ENCODE measurements around the gene CDK17. TPM values are rescaled to one million over a fixed set of nuclear protein-coding genes. Genes with fewer than 3 reads are reported as not detected.

The CDK17 gene
- total and polyA plus RNA-seq, 2 of the 8 experiments (the other 6 are each of a cell fraction or from before 2014, with no cell fraction given), result 5.8 to 20.0 TPM

DNA sequence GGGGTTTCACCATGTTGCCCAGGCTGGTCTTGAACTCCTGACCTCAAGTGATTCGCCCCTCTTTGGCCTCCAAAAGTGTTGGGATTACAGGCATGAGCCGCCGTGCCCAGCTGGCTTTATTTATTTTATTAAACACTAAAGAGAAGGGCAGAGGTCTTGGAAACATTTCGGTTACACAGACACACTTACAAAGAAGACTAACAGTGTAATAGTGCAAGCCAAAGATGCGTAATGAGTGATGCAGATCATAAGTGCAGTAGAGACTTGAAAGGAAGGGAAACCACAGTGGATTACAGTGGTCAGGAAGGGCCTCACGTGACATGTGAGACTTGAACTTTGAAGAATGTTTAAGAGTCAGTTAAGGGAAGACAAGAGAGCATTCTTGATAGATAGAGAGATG is 33.9 kb upstream of the CDK17 start:
- WGBS, 2 experiments (ENCODE audit: extremely low coverage in 1 of 2, insufficient coverage in 1 of 2, insufficient read length in 1 of 2, insufficient replicate concordance in 2 of 2, low coverage in 1 of 2, low lambda C conversion rate in 2 of 2, missing lambda C conversion rate in 1 of 2), result 86% methylated on average over 6 of the region's 6 CpGs; no CpG with 5 or more reads in 1 of the 2 experiments
- Histone ChIP-seq H3K9ac (replicated peaks in 1 of 4; ENCODE audit: extremely low read depth in 1 of 4, low read depth in 3 of 4, low read length in 3 of 4) (no peak overlapping the region), H2BK120ac (replicated peaks; ENCODE audit: low read depth, low read length) (no peak overlapping the region), H3K4me1 (replicated peaks in 1 of 4; ENCODE audit: control insufficient read depth in 3 of 4, insufficient read depth in 4 of 4, low read length in 3 of 4) (peaks cover 0 to 3% (median 0%) of the 10 kb centered on the region in 4 experiments; a peak in 1 of 7 replicates), H3K79me1 (ENCODE audit: low read depth, low read length) (no peaks in the 10 kb centered on the region), H3K9me3 (ENCODE audit: insufficient read depth in 2 of 2, low read depth in 1 of 2, low read length in 1 of 2) (no peaks in the 10 kb centered on the region), H3K27ac (ENCODE audit: low read depth, low read length) (no peak overlapping the region), H4K5ac (ENCODE audit: insufficient read length, low read depth, low read length) (no peak overlapping the region), H3K23me2 (ENCODE audit: low read depth, low read length) (no peaks in the 10 kb centered on the region; the same call in 1 of the 2 replicates), H3K14ac (ENCODE audit: insufficient read length) (no peak overlapping the region), H3K79me2 (ENCODE audit: control insufficient read depth in 1 of 2, insufficient read depth in 2 of 2, low read length in 2 of 2) (no peaks in the 10 kb centered on the region), H2BK12ac (ENCODE audit: low read depth, low read length) (no peak overlapping the region), H4K20me1 (replicated peaks in 1 of 2; ENCODE audit: control insufficient read depth in 1 of 2, insufficient read depth in 2 of 2, low read length in 2 of 2) (no peaks in the 10 kb centered on the region), H4K91ac (replicated peaks; ENCODE audit: insufficient read length, low read length) (no peak overlapping the region), H3K23ac (ENCODE audit: insufficient read length) (no peak overlapping the region), H3K4me3 (ENCODE audit: extremely low read depth in 1 of 4, insufficient read depth in 2 of 4, low read depth in 3 of 4, low read length in 4 of 4) (no peak overlapping the region), H2AK5ac (ENCODE audit: low read depth, low read length) (no peak overlapping the region), H3K4ac (replicated peaks; ENCODE audit: insufficient read length, low read depth, low read length) (no peak overlapping the region), H2BK15ac (ENCODE audit: low read length) (no peak overlapping the region), H2AFZ (ENCODE audit: low read length) (no peak overlapping the region), H3K36me3 (ENCODE audit: control insufficient read depth in 2 of 4, insufficient read depth in 4 of 4, low read length in 3 of 4) (no peaks in the 10 kb centered on the region), H2BK20ac (ENCODE audit: low read length) (no peak overlapping the region), H3K4me2 (ENCODE audit: insufficient read depth in 1 of 2, low read depth in 2 of 2, low read length in 2 of 2) (no peak overlapping the region), H4K8ac (ENCODE audit: extremely low read depth, insufficient read depth, low read length) (no peak overlapping the region), H3K56ac (replicated peaks; ENCODE audit: insufficient read length, low read depth, low read length) (no peak overlapping the region), H2BK5ac (ENCODE audit: low read depth, low read length) (no peak overlapping the region), H3K27me3 (replicated peaks in 1 of 4; ENCODE audit: control insufficient read depth in 3 of 4, extremely low read depth in 1 of 4, insufficient read depth in 3 of 4, low read length in 3 of 4) (no peaks in the 10 kb centered on the region), H3K18ac (ENCODE audit: extremely low read depth, low read length) (no peak overlapping the region)
- ChIA-PET CTCF (ENCODE audit: partially characterized antibody) (no interaction called here), POLR2A (ENCODE audit: partially characterized antibody) (no interaction called here)
- no peak for FAIRE-seq
- no peak for DNase-seq (ENCODE audit: low read depth in 1 of 2, low spot score in 2 of 2)
- TF ChIP-seq BCL11A (IDR thresholded peaks at IDR 0.05; ENCODE audit: low read depth in 2 of 2, low read length in 2 of 2) (no peak), RFX5 (IDR thresholded peaks at IDR 0.05; ENCODE audit: borderline replicate concordance, low read depth, low read length) (no peak), NANOG (IDR thresholded peaks at IDR 0.05; ENCODE audit: insufficient read depth, low read depth, low read length, poor library complexity, severe bottlenecking) (no peak), RAD21 (IDR thresholded peaks at IDR 0.05 in 1 of 2, conservative IDR thresholded peaks at IDR 0.05 in 1 of 2; ENCODE audit: low read depth in 2 of 2, low read length in 2 of 2) (no peak), JUN (IDR thresholded peaks at IDR 0.05; ENCODE audit: low read depth, low read length) (no peak), TEAD4 (IDR thresholded peaks at IDR 0.05; ENCODE audit: low read depth, low read length) (no peak), CREB1 (IDR thresholded peaks at IDR 0.05) (no peak), TAF1 (IDR thresholded peaks at IDR 0.05; ENCODE audit: low read depth, low read length) (no peak), HDAC6 (IDR thresholded peaks at IDR 0.05; ENCODE audit: low read depth, low read length) (no peak), EGR1 (IDR thresholded peaks at IDR 0.05; ENCODE audit: borderline replicate concordance, low read depth, low read length) (no peak), CTBP2 (IDR thresholded peaks at IDR 0.05; ENCODE audit: borderline replicate concordance, insufficient read depth, insufficient read length, low read length) (no peak), PHF8 (conservative IDR thresholded peaks at IDR 0.05; ENCODE audit: low read depth, low read length) (no peak)
- TF ChIP-seq, protein P1, sequence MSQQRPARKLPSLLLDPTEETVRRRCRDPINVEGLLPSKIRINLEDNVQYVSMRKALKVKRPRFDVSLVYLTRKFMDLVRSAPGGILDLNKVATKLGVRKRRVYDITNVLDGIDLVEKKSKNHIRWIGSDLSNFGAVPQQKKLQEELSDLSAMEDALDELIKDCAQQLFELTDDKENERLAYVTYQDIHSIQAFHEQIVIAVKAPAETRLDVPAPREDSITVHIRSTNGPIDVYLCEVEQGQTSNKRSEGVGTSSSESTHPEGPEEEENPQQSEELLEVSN (IDR thresholded peaks at IDR 0.05), result no peak
- TF ChIP-seq, protein P2, sequence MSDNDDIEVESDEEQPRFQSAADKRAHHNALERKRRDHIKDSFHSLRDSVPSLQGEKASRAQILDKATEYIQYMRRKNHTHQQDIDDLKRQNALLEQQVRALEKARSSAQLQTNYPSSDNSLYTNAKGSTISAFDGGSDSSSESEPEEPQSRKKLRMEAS (IDR thresholded peaks at IDR 0.05), result no peak
